ENCODE data around the gene KY.

The KY gene

GRCh38 chr3:134608771-134609435 lies 41.9 kb downstream of the KY start:
- Histone ChIP-seq H3K4me1 (ENCODE audit: low read length) (no peaks in the 10 kb centered on the region), H3K27ac (ENCODE audit: low read length) (no peak overlapping the region), H2AFZ (ENCODE audit: low read depth, low read length) (no peak overlapping the region), H3K4me3 (ENCODE audit: low read length) (no peak overlapping the region), H3K79me2 (ENCODE audit: low read length) (no peaks in the 10 kb centered on the region), H3K9ac (ENCODE audit: low read length) (no peak overlapping the region), H3K36me3 (replicated peaks; ENCODE audit: low read depth, low read length) (no peaks in the 10 kb centered on the region), H3K9me3 (ENCODE audit: insufficient read depth, low read length) (no peaks in the 10 kb centered on the region), H4K20me1 (ENCODE audit: insufficient read depth, low read length) (no peaks in the 10 kb centered on the region), H3K27me3 (ENCODE audit: low read depth, low read length) (no peaks in the 10 kb centered on the region), H3K4me2 (ENCODE audit: low read length) (no peak overlapping the region)
- TF ChIP-seq EZH2phosphoT487 (IDR thresholded peaks at IDR 0.05; ENCODE audit: low read depth) (no peak), CTCF (IDR thresholded peaks at IDR 0.05; ENCODE audit: low read depth, low read length) (no peak)

GRCh38 chr3:134608023-134608770 lies 42.6 kb downstream of the KY start:
- H3K4me1 ChIP-seq (ENCODE audit: low read length) = no peaks in the 10 kb centered on the region
- H2AFZ ChIP-seq (ENCODE audit: low read depth, low read length) = no peak overlapping the region

GRCh38 chr3:134607054-134608022 lies 43.5 kb downstream of the KY start:
- H4K20me1 ChIP-seq (ENCODE audit: insufficient read depth, low read length) = no peaks in the 10 kb centered on the region
- no peak overlapping the region for H3K9ac ChIP-seq (ENCODE audit: low read length)
- H2AFZ ChIP-seq (ENCODE audit: low read depth, low read length) = no peak overlapping the region

More at GRCh38 chr3:134608023-134608770, 42.6 kb downstream of the KY start:
- no peak overlapping the region for H3K4me3 ChIP-seq (ENCODE audit: low read length)
- no peak overlapping the region for H3K4me2 ChIP-seq (ENCODE audit: low read length)
- H3K79me2 ChIP-seq (ENCODE audit: low read length) = no peaks in the 10 kb centered on the region
- no peak overlapping the region for H3K9ac ChIP-seq (ENCODE audit: low read length)
- H3K27me3 ChIP-seq (ENCODE audit: low read depth, low read length) = no peaks in the 10 kb centered on the region
- no peaks in the 10 kb centered on the region for H3K36me3 ChIP-seq (replicated peaks; ENCODE audit: low read depth, low read length)
- H3K27ac ChIP-seq (ENCODE audit: low read length) = no peak overlapping the region
- H4K20me1 ChIP-seq (ENCODE audit: insufficient read depth, low read length) = no peaks in the 10 kb centered on the region
- H3K9me3 ChIP-seq (ENCODE audit: insufficient read depth, low read length) = no peaks in the 10 kb centered on the region
- TF ChIP-seq CTCF (IDR thresholded peaks at IDR 0.05; ENCODE audit: low read depth, low read length) (no peak), EZH2phosphoT487 (IDR thresholded peaks at IDR 0.05; ENCODE audit: low read depth) (no peak)

More at GRCh38 chr3:134607054-134608022, 43.5 kb downstream of the KY start:
- no peak overlapping the region for H3K4me3 ChIP-seq (ENCODE audit: low read length)
- H3K4me2 ChIP-seq (ENCODE audit: low read length) = no peak overlapping the region
- H3K36me3 ChIP-seq (replicated peaks; ENCODE audit: low read depth, low read length) = no peaks in the 10 kb centered on the region
- TF ChIP-seq CTCF (IDR thresholded peaks at IDR 0.05; ENCODE audit: low read depth, low read length) = no peak
- TF ChIP-seq EZH2phosphoT487 (IDR thresholded peaks at IDR 0.05; ENCODE audit: low read depth) = no peak
- no peaks in the 10 kb centered on the region for H3K79me2 ChIP-seq (ENCODE audit: low read length)
- no peaks in the 10 kb centered on the region for H3K9me3 ChIP-seq (ENCODE audit: insufficient read depth, low read length)
- no peaks in the 10 kb centered on the region for H3K4me1 ChIP-seq (ENCODE audit: low read length)
- no peak overlapping the region for H3K27ac ChIP-seq (ENCODE audit: low read length)
- H3K27me3 ChIP-seq (ENCODE audit: low read depth, low read length) = no peaks in the 10 kb centered on the region

Measured in OCI-LY3 (cell line).